ENCODE data around the gene GPR142. TPM values are rescaled to one million over a fixed set of nuclear protein-coding genes. Genes with fewer than 3 reads are reported as not detected.

The GPR142 gene
- total RNA-seq, 1 donor from 2014 or later, result 4.1 TPM

DNA sequence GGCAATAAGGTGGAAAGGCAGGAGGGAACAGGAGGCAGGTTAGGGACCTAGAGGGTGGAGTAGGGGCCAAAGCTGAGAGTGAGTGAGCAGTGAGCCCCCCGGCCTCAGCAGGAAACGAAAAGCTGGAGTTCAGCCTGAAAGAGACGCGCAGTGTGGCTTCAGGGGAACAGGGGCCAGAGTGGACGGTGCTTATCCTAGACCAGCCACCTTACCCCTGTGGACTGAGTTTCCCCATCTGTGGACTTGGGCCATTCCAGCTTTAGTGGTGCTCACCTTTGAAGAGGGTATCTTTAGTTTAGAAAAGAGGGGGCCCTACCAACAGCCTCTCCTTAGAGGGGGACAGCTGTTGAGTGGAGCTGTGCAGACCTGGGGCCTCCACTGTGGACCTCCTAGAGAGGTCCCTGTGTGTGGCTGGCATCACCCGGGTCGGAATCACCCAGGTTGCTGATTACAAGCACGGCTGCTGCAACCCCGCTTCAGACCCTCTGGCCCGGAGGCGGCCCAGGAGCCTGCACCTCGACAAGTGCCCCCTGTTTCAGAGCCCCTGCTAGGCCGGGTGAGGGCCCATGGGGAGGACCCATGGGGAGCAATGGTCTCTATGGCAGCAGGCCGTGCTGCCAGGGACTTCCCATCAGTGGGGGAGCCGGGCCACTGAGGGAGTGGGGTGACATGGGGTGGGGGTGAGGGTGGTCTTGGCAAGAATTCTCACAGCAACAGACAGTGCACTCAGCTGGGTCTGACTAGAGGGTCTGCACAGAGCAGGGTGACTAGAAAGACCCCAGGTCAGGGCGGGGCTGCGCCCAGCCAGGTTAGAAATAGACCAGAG lies 2.6 kb downstream of the GPR142 start:
- no peak for DNase-seq (ENCODE audit: extremely low spot score, unreplicated experiment)
- peaks cover 2% of the 10 kb centered on the region for H3K27me3 Mint-ChIP-seq
- TF ChIP-seq, protein P1, sequence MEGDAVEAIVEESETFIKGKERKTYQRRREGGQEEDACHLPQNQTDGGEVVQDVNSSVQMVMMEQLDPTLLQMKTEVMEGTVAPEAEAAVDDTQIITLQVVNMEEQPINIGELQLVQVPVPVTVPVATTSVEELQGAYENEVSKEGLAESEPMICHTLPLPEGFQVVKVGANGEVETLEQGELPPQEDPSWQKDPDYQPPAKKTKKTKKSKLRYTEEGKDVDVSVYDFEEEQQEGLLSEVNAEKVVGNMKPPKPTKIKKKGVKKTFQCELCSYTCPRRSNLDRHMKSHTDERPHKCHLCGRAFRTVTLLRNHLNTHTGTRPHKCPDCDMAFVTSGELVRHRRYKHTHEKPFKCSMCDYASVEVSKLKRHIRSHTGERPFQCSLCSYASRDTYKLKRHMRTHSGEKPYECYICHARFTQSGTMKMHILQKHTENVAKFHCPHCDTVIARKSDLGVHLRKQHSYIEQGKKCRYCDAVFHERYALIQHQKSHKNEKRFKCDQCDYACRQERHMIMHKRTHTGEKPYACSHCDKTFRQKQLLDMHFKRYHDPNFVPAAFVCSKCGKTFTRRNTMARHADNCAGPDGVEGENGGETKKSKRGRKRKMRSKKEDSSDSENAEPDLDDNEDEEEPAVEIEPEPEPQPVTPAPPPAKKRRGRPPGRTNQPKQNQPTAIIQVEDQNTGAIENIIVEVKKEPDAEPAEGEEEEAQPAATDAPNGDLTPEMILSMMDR (conservative IDR thresholded peaks at IDR 0.05), result no peak
- H3K36me3 Mint-ChIP-seq, result no peaks in the 10 kb centered on the region
- H3K4me3 Mint-ChIP-seq, result peak overlapping the region; percentile 45
- no peaks in the 10 kb centered on the region for H3K4me1 Mint-ChIP-seq (ENCODE audit: unreplicated experiment)
- peak overlapping the region; percentile 39 for H3K27ac Mint-ChIP-seq
- H3K9me3 Mint-ChIP-seq, result no peaks in the 10 kb centered on the region

DNA sequence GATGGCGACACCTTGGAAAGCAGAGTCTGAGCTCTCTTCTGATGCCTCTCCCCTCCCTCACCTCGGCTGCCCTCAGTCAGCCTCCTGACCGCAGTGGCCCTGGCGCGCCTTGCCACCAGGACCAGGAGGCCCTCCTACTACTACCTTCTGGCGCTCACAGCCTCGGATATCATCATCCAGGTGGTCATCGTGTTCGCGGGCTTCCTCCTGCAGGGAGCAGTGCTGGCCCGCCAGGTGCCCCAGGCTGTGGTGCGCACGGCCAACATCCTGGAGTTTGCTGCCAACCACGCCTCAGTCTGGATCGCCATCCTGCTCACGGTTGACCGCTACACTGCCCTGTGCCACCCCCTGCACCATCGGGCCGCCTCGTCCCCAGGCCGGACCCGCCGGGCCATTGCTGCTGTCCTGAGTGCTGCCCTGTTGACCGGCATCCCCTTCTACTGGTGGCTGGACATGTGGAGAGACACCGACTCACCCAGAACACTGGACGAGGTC lies 4.4 kb downstream of the GPR142 start:
- TF ChIP-seq, protein P1 (conservative IDR thresholded peaks at IDR 0.05), result no peak
- H3K4me3 Mint-ChIP-seq, result no peak overlapping the region
- no peak for DNase-seq (ENCODE audit: extremely low spot score, unreplicated experiment)
- no peaks in the 10 kb centered on the region for H3K4me1 Mint-ChIP-seq (ENCODE audit: unreplicated experiment)
- H3K9me3 Mint-ChIP-seq, result no peaks in the 10 kb centered on the region
- peaks cover 4% of the 10 kb centered on the region for H3K27me3 Mint-ChIP-seq
- H3K36me3 Mint-ChIP-seq, result no peaks in the 10 kb centered on the region
- no peak overlapping the region for H3K27ac Mint-ChIP-seq

- Mint-ChIP-seq H3K36me3 (no peaks in the 10 kb centered on the region), H3K27me3 (peaks cover 9% of the 10 kb centered on the region), H3K9me3 (no peaks in the 10 kb centered on the region), H3K4me3 (no peak overlapping the region), H3K4me1 (ENCODE audit: unreplicated experiment) (no peaks in the 10 kb centered on the region), H3K27ac (peak overlapping the region; percentile 55)
- TF ChIP-seq, protein P1 (conservative IDR thresholded peaks at IDR 0.05), result no peak
- no peak for DNase-seq (ENCODE audit: extremely low spot score, unreplicated experiment)
These were observed 5.1 kb downstream of the GPR142 start for GRCh38 chr17:74372426-74372825.

GRCh38 chr17:74373838-74374606 lies 6.7 kb downstream of the GPR142 start:
- Mint-ChIP-seq H3K4me3 (no peak overlapping the region), H3K36me3 (no peaks in the 10 kb centered on the region)

DNA sequence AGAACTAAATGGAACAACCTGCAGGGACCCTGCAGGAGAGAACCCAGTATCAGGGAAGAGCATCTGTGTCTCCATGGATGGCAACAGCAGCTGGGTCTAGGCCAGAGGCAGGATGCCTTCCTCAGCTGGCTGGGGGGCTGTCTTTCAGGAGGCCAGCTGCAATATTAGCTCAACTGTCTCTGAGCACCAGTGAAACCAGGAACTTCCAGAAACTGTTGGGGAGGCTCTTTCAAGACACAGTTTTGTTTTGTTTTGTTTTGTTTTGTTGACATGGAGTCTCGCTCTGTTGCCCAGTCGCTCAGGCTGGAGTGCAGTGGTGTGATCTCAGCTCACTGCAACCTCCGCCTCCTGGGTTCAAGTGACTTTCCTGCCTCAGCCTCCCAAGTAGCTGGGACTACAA lies 7.6 kb downstream of the GPR142 start:
- Mint-ChIP-seq H3K27me3 (peaks cover 11% of the 10 kb centered on the region), H3K9me3 (no peaks in the 10 kb centered on the region), H3K36me3 (no peaks in the 10 kb centered on the region), H3K4me1 (ENCODE audit: unreplicated experiment) (no peaks in the 10 kb centered on the region), H3K27ac (no peak overlapping the region), H3K4me3 (no peak overlapping the region)
- no peak for DNase-seq (ENCODE audit: extremely low spot score, unreplicated experiment)
- TF ChIP-seq, protein P1 (conservative IDR thresholded peaks at IDR 0.05), result no peak

More at GRCh38 chr17:74373838-74374606, 6.7 kb downstream of the GPR142 start:
- Mint-ChIP-seq H3K27ac (peak overlapping the region; percentile 55), H3K27me3 (peaks cover 11% of the 10 kb centered on the region), H3K9me3 (no peaks in the 10 kb centered on the region), H3K4me1 (ENCODE audit: unreplicated experiment) (no peaks in the 10 kb centered on the region)
- TF ChIP-seq, protein P1 (conservative IDR thresholded peaks at IDR 0.05), result no peak
- DNase-seq (ENCODE audit: extremely low spot score, unreplicated experiment), result no peak

Data from type B pancreatic cell (in vitro differentiated cells).